ENCODE results near the gene RMRP. TPM values are rescaled to one million over a fixed set of nuclear protein-coding genes. Genes with fewer than 3 reads are reported as not detected.

The RMRP gene
- total RNA-seq, 4 donors from 2014 or later: 1,115 to 7,222 (median 2,718) TPM

DNA sequence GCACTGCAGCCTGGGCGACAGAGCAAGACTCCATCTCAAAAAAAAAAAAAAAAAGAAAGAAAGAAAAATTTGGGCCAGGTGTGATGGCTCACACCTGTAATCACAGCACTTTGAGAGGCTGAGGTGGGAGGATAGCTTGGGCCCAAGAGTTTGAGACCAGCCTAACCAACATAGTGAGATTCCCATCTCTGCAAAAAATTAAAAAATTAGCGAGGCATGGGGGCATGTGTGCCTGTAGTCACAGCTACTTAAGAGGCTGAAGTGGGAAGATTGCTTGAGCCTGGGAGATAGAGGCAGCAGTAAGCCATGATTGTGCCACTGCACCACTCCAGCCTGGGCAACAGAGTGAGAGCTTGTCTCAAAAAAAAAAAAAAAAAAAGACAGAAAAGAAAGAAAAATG, 4.2 kb downstream of the RMRP start:
- peak overlapping the region in 3 of 4 donors; percentile 82 to 86 (median 84) for H3K27ac ChIP-seq
- no peak for DNase-seq
- H3K36me3 ChIP-seq: no peaks in the 10 kb centered on the region
- in situ Hi-C loops (cut with MboI; ENCODE audit: low pct_ligation_motif_present in 1 of 4, low pct_unique_long_range_greater_than_20kb in 1 of 4, low sequenced_read_pairs in 3 of 4): loop anchor here in 1 of 4 donors (10.0 kb wide), 1 partner anchor 91 kb away; the partner anchor contains the start of genes GBA2 and RGP1
- intact Hi-C loops (cut with DNase I; ENCODE audit: low total_unique reads): no loop called here
- peaks cover 0 to 41% (median 27%) of the 10 kb centered on the region in 4 donors for H3K4me1 ChIP-seq
- H3K27me3 ChIP-seq: no peaks in the 10 kb centered on the region
- no peaks in the 10 kb centered on the region for H3K9me3 ChIP-seq
- WGBS, 2 donors (ENCODE audit: low coverage in 1 of 2): 93 to 100% methylated on average over 1 to 2 of the region's 2 CpGs
- no peak for TF ChIP-seq POLR2AphosphoS5 (IDR thresholded peaks at IDR 0.05)
- TF ChIP-seq POLR2A (IDR thresholded peaks at IDR 0.05): no peak
- no peak for TF ChIP-seq CTCF (IDR thresholded peaks at IDR 0.05)
- no peak for TF ChIP-seq EP300 (IDR thresholded peaks at IDR 0.05; ENCODE audit: low read depth)
- no peak overlapping the region for H3K4me3 ChIP-seq

GRCh38 chr9:35652829-35653209, 5.0 kb downstream of the RMRP start:
- Histone ChIP-seq H3K36me3 (no peaks in the 10 kb centered on the region), H3K27me3 (no peaks in the 10 kb centered on the region), H3K4me1 (peaks cover 0 to 41% (median 27%) of the 10 kb centered on the region in 4 donors), H3K4me3 (no peak overlapping the region), H3K27ac (peak overlapping the region; percentile 81 to 86 (median 83)), H3K9me3 (no peaks in the 10 kb centered on the region)
- DNase-seq: peak; percentile 47
- no peak for TF ChIP-seq EP300 (IDR thresholded peaks at IDR 0.05; ENCODE audit: low read depth)
- no peak for TF ChIP-seq CTCF (IDR thresholded peaks at IDR 0.05)
- TF ChIP-seq POLR2AphosphoS5 (IDR thresholded peaks at IDR 0.05): no peak
- TF ChIP-seq POLR2A (IDR thresholded peaks at IDR 0.05): no peak
- intact Hi-C loops (cut with DNase I; ENCODE audit: low total_unique reads): no loop called here
- in situ Hi-C loops (cut with MboI; ENCODE audit: low pct_ligation_motif_present in 1 of 4, low pct_unique_long_range_greater_than_20kb in 1 of 4, low sequenced_read_pairs in 3 of 4): loop anchor here in 1 of 4 donors (10.0 kb wide), 1 partner anchor 92 kb away; the partner anchor contains the start of genes GBA2 and RGP1
- 68 to 100% methylated on average over 1 to 8 of the region's 8 CpGs for WGBS, 2 donors (ENCODE audit: low coverage in 1 of 2)

- DNase-seq: peak; percentile 62
- no peaks in the 10 kb centered on the region for H3K9me3 ChIP-seq
- in situ Hi-C loops (cut with MboI; ENCODE audit: low pct_ligation_motif_present in 1 of 4, low pct_unique_long_range_greater_than_20kb in 1 of 4, low sequenced_read_pairs in 3 of 4): loop anchor here in 1 of 4 donors (10.0 kb wide), 1 partner anchor 93 kb away; the partner anchor contains the start of genes GBA2 and RGP1
- TF ChIP-seq POLR2A (IDR thresholded peaks at IDR 0.05) (no peak), POLR2AphosphoS5 (IDR thresholded peaks at IDR 0.05) (peak in 2 of 3 donors; percentile 40 to 46)
- WGBS, 2 donors (ENCODE audit: low coverage in 1 of 2): 50 to 69% methylated on average over 2 to 7 of the region's 7 CpGs
- peaks cover 2 to 40% (median 26%) of the 10 kb centered on the region in 4 donors for H3K4me1 ChIP-seq
- H3K27ac ChIP-seq: peak overlapping the region; percentile 81 to 86 (median 83)
- intact Hi-C loops (cut with DNase I; ENCODE audit: low total_unique reads): no loop called here
- no peak overlapping the region for H3K4me3 ChIP-seq
- H3K36me3 ChIP-seq: no peaks in the 10 kb centered on the region
- no peaks in the 10 kb centered on the region for H3K27me3 ChIP-seq
Measured at GRCh38 chr9:35651956-35652828, 5.6 kb downstream of the RMRP start.

- Histone ChIP-seq H3K27me3 (no peaks in the 10 kb centered on the region), H3K27ac (peak within 1 kb of the TSS; percentile 81 to 86 (median 83)), H3K4me1 (peaks cover 4 to 42% (median 26%) of the 10 kb centered on the region in 4 donors), H3K36me3 (no peaks in the 10 kb centered on the region), H3K9me3 (no peaks in the 10 kb centered on the region), H3K4me3 (peak within 1 kb of the TSS in 1 of 4 donors; percentile 35)
- TF ChIP-seq EP300 (IDR thresholded peaks at IDR 0.05; ENCODE audit: low read depth) (no peak), POLR2A (IDR thresholded peaks at IDR 0.05) (no peak), POLR2AphosphoS5 (IDR thresholded peaks at IDR 0.05) (no peak), CTCF (IDR thresholded peaks at IDR 0.05) (no peak)
- in situ Hi-C loops (cut with MboI; ENCODE audit: low pct_ligation_motif_present in 1 of 4, low pct_unique_long_range_greater_than_20kb in 1 of 4, low sequenced_read_pairs in 3 of 4): loop anchor here in 1 of 4 donors (10.0 kb wide), 1 partner anchor 94 kb away; the partner anchor contains the start of genes GBA2 and RGP1
- no peak for DNase-seq
- 66% methylated on average over 18 of the region's 22 CpGs; no CpG with 5 or more reads in 1 of the 2 donors for WGBS, 2 donors (ENCODE audit: low coverage in 1 of 2)
- intact Hi-C loops (cut with DNase I; ENCODE audit: low total_unique reads): no loop called here
Measured at GRCh38 chr9:35650341-35651158, 7.3 kb downstream of the RMRP start, which contains the start of gene SIT1. SIT1 (minus strand) TSS chr9:35650931; CDS start chr9:35650853, 78 bp downstream.

Measured in transverse colon (tissue), 4 donors.